Suprapubic skin (tissue), 4 donors: ENCODE results near the gene NPAS1.

Experiments used
- EP300 ChIP-seq: sonication (generic); formaldehyde crosslinking; IDR thresholded peaks from one replicate; pipeline ENCODE4 v1.6.1; 2017; ENCODE audit warnings: antibody characterized with exemption
- POLR2A ChIP-seq, 2 donors: fragments of 450-650 bp; IDR thresholded peaks; one replicate each; pipeline ENCODE4 v1.6.1; 2017; ENCODE audit warnings: antibody characterized with exemption in 2 of 2, mild to moderate bottlenecking in 2 of 2, moderate library complexity in 2 of 2
- POLR2AphosphoS5 ChIP-seq, 3 donors: sonication (generic); formaldehyde crosslinking; IDR thresholded peaks; one replicate each; pipeline ENCODE4 v1.6.1; 2017; ENCODE audit warnings: antibody characterized with exemption in 3 of 3
- TF ChIP-seq, protein P1 (sequence below), 2 donors: fragments of 200-600 bp in 1 of 2; fragments of 450-650 bp in 1 of 2; sonication (generic) in 1 of 2; IDR thresholded peaks; one replicate each; pipeline ENCODE4 v1.5.1; 2016 to 2019; ENCODE audit warnings: antibody characterized with exemption in 2 of 2, mild to moderate bottlenecking in 1 of 2, moderate library complexity in 1 of 2

DNA sequence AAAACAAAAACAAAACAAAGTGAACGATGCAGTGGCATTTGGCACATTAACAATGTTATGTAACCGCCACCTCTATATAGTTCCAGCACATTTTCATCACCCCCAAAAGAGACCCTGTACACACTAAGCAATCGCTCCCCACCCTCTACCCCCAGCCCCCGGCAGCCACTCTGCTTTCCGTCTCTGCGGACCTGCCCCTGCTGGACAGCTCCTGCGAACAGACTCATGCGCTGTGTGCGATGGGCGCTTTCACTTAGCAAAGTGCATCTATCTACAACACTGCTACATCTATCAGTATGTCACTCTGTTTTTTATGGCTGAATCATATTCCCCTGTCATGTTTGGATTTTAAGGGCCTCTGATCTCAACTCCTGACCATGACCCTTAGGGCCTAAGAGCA is 53.9 kb downstream of the NPAS1 start:
- TF ChIP-seq, protein P1, sequence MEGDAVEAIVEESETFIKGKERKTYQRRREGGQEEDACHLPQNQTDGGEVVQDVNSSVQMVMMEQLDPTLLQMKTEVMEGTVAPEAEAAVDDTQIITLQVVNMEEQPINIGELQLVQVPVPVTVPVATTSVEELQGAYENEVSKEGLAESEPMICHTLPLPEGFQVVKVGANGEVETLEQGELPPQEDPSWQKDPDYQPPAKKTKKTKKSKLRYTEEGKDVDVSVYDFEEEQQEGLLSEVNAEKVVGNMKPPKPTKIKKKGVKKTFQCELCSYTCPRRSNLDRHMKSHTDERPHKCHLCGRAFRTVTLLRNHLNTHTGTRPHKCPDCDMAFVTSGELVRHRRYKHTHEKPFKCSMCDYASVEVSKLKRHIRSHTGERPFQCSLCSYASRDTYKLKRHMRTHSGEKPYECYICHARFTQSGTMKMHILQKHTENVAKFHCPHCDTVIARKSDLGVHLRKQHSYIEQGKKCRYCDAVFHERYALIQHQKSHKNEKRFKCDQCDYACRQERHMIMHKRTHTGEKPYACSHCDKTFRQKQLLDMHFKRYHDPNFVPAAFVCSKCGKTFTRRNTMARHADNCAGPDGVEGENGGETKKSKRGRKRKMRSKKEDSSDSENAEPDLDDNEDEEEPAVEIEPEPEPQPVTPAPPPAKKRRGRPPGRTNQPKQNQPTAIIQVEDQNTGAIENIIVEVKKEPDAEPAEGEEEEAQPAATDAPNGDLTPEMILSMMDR (IDR thresholded peaks at IDR 0.05), result no peak
- TF ChIP-seq POLR2AphosphoS5 (IDR thresholded peaks at IDR 0.05) (no peak), POLR2A (IDR thresholded peaks at IDR 0.05) (no peak), EP300 (no peak)
